ENCODE results near the gene MPG. TPM values are rescaled to one million over a fixed set of nuclear protein-coding genes. Genes with fewer than 3 reads are reported as not detected.

MPG gene
- total RNA-seq, 5 donors from 2014 or later (not counting 1 experiment from before 2014, with no cell fraction given) = 18.3 to 48.2 (median 38.7) TPM

GRCh38 chr16:63998-64913 is 13.8 kb upstream of the MPG start:
- WGBS (ENCODE audit: insufficient coverage) = 88% methylated on average over 13 of the region's 25 CpGs
- H3K36me3 ChIP-seq (ENCODE audit: control insufficient read depth in 2 of 2, extremely low read depth in 1 of 2, insufficient read depth in 1 of 2, low read length in 1 of 2) = no peaks in the 10 kb centered on the region
- H3K9me3 ChIP-seq = no peaks in the 10 kb centered on the region
- Mint-ChIP-seq H3K4me3 (no peak overlapping the region), H3K27me3 (peaks cover 0 to 7% of the 10 kb centered on the region in 2 donors), H3K27ac (no peak overlapping the region), H3K36me3 (no peaks in the 10 kb centered on the region), H3K9me3 (no peaks in the 10 kb centered on the region), H3K4me1 (peaks cover 0 to 5% (median 3%) of the 10 kb centered on the region in 3 donors)
- no peak overlapping the region for H3K27ac ChIP-seq (ENCODE audit: low read length)
- ChIA-PET CTCF (interaction anchor here (0.6 to 2.1 kb wide), 4 partner anchors 32 to 53 kb away, joined by 3 to 19 read pairs (median 4); no protein-coding TSS in a partner anchor), POLR2A (no interaction called here)
- peaks cover 0 to 45% of the 10 kb centered on the region in 2 experiments for H3K27me3 ChIP-seq (replicated peaks in 1 of 2; ENCODE audit: control insufficient read depth in 2 of 2, extremely low read depth in 1 of 2, insufficient read depth in 2 of 2, low read length in 1 of 2)
- peaks cover 0 to 5% of the 10 kb centered on the region in 2 experiments for H3K4me1 ChIP-seq (ENCODE audit: control insufficient read depth in 1 of 2, extremely low read depth in 1 of 2, insufficient read depth in 2 of 2, low read length in 2 of 2)
- H3K4me3 ChIP-seq (ENCODE audit: control insufficient read depth in 1 of 2, extremely low read depth in 1 of 2, low read length in 1 of 2) = no peak overlapping the region
- no peak for ATAC-seq (replicated peaks in 1 of 4)
- no peak for DNase-seq

DNA sequence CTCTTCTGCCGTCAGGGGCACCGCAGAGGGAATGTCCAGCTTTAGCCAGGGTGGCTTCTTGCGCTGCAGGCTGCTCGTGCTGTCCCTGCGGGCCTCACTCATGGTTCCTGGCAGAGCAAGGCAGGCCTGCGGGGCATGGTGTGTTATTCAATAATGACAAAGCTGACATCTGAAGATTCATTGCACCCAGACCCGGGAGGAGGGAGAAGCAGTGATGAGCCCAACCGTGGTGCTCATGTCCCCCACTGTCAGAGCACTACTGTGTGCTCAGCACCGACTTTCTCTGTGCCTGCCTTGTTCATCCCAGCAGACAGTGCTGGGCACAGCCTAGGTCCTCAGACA is 13.1 kb upstream of the MPG start:
- no peak for ATAC-seq (replicated peaks in 1 of 4)
- no peaks in the 10 kb centered on the region for H3K36me3 ChIP-seq (ENCODE audit: control insufficient read depth in 2 of 2, extremely low read depth in 1 of 2, insufficient read depth in 1 of 2, low read length in 1 of 2)
- peaks cover 0 to 5% of the 10 kb centered on the region in 2 experiments for H3K4me1 ChIP-seq (ENCODE audit: control insufficient read depth in 1 of 2, extremely low read depth in 1 of 2, insufficient read depth in 2 of 2, low read length in 2 of 2)
- 87% methylated on average over 9 of the region's 9 CpGs for WGBS (ENCODE audit: insufficient coverage)
- Mint-ChIP-seq H3K36me3 (no peaks in the 10 kb centered on the region), H3K4me3 (no peak overlapping the region), H3K4me1 (peaks cover 0 to 5% (median 3%) of the 10 kb centered on the region in 3 donors), H3K27ac (no peak overlapping the region), H3K27me3 (peaks cover 0 to 11% of the 10 kb centered on the region in 2 donors), H3K9me3 (no peaks in the 10 kb centered on the region)
- H3K27me3 ChIP-seq (replicated peaks in 1 of 2; ENCODE audit: control insufficient read depth in 2 of 2, extremely low read depth in 1 of 2, insufficient read depth in 2 of 2, low read length in 1 of 2) = peaks cover 0 to 48% of the 10 kb centered on the region in 2 experiments
- no peak for DNase-seq
- ChIA-PET POLR2A (interaction anchor here in 1 of 2 donors (0.6 kb wide), 1 partner anchor 187 kb away, joined by 4 read pairs; no protein-coding TSS in a partner anchor), CTCF (interaction anchor here (0.6 to 2.5 kb wide), 6 partner anchors 32 to 52 kb away, joined by 3 to 19 read pairs (median 4); no protein-coding TSS in a partner anchor)
- no peaks in the 10 kb centered on the region for H3K9me3 ChIP-seq
- no peak overlapping the region for H3K27ac ChIP-seq (ENCODE audit: low read length)
- no peak overlapping the region for H3K4me3 ChIP-seq (ENCODE audit: control insufficient read depth in 1 of 2, extremely low read depth in 1 of 2, low read length in 1 of 2)

DNA sequence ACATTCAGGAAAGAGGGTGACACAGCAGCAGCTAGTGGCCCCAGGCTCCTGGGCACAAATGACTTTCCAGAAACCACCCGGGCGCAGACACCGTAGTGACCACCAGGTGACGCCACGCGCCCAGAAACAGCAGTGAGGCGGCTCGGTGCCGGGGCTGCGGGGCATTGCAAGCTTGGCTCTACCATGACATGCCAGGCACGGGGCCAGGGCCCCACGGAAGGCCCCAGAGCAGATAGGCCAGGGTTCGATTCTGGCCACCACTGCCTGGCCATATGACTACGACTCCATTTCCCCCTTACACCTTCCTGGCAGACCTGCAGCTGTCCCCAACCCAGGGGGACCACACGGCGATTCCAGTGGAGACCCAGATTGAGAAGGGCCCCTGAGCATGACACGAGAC is 12.3 kb upstream of the MPG start:
- H3K36me3 ChIP-seq (ENCODE audit: control insufficient read depth in 2 of 2, extremely low read depth in 1 of 2, insufficient read depth in 1 of 2, low read length in 1 of 2) = no peaks in the 10 kb centered on the region
- Mint-ChIP-seq H3K9me3 (no peaks in the 10 kb centered on the region), H3K4me1 (peaks cover 0 to 7% (median 3%) of the 10 kb centered on the region in 3 donors), H3K4me3 (no peak overlapping the region), H3K36me3 (no peaks in the 10 kb centered on the region), H3K27me3 (peaks cover 3 to 19% of the 10 kb centered on the region in 2 donors), H3K27ac (no peak overlapping the region)
- peaks cover 0 to 5% of the 10 kb centered on the region in 2 experiments for H3K4me1 ChIP-seq (ENCODE audit: control insufficient read depth in 1 of 2, extremely low read depth in 1 of 2, insufficient read depth in 2 of 2, low read length in 2 of 2)
- peaks cover 0 to 52% of the 10 kb centered on the region in 2 experiments for H3K27me3 ChIP-seq (replicated peaks in 1 of 2; ENCODE audit: control insufficient read depth in 2 of 2, extremely low read depth in 1 of 2, insufficient read depth in 2 of 2, low read length in 1 of 2)
- DNase-seq (peak; percentile 59 to 86 (median 78)), ATAC-seq (replicated peaks in 1 of 4) (peak; percentile 84 to 97 (median 89))
- no peaks in the 10 kb centered on the region for H3K9me3 ChIP-seq
- no peak overlapping the region for H3K27ac ChIP-seq (ENCODE audit: low read length)
- no peak overlapping the region for H3K4me3 ChIP-seq (ENCODE audit: control insufficient read depth in 1 of 2, extremely low read depth in 1 of 2, low read length in 1 of 2)
- CTCF ChIA-PET = interaction anchor here (0.8 to 2.5 kb wide), 8 partner anchors 12 to 173 kb away, joined by 3 to 19 read pairs (median 4); no protein-coding TSS in a partner anchor
- WGBS (ENCODE audit: insufficient coverage) = 21% methylated on average over 16 of the region's 17 CpGs
- POLR2A ChIA-PET = interaction anchor here in 1 of 2 donors (0.6 kb wide), 1 partner anchor 26 kb away, joined by 3 read pairs; no protein-coding TSS in a partner anchor

GRCh38 chr16:66309-67182 is 11.5 kb upstream of the MPG start:
- ChIA-PET POLR2A (interaction anchor here in 1 of 2 donors (0.6 kb wide), 1 partner anchor 27 kb away, joined by 3 read pairs; no protein-coding TSS in a partner anchor), CTCF (interaction anchor here (0.9 to 2.5 kb wide), 4 partner anchors 30 to 172 kb away, joined by 3 to 19 read pairs (median 8); no protein-coding TSS in a partner anchor)
- H3K9me3 Mint-ChIP-seq = no peaks in the 10 kb centered on the region
- H3K4me3 ChIP-seq (ENCODE audit: control insufficient read depth in 1 of 2, extremely low read depth in 1 of 2, low read length in 1 of 2) = no peak overlapping the region
- H3K27ac ChIP-seq (ENCODE audit: low read length) = no peak overlapping the region
- WGBS (ENCODE audit: insufficient coverage) = 81% methylated on average over 11 of the region's 13 CpGs
- peaks cover 0 to 8% (median 3%) of the 10 kb centered on the region in 3 donors for H3K4me1 Mint-ChIP-seq
- H3K4me1 ChIP-seq (ENCODE audit: control insufficient read depth in 1 of 2, extremely low read depth in 1 of 2, insufficient read depth in 2 of 2, low read length in 2 of 2) = peaks cover 0 to 5% of the 10 kb centered on the region in 2 experiments
- H3K27ac Mint-ChIP-seq = no peak overlapping the region
- peaks cover 3 to 24% of the 10 kb centered on the region in 2 donors for H3K27me3 Mint-ChIP-seq
- no peak overlapping the region for H3K4me3 Mint-ChIP-seq
- H3K36me3 Mint-ChIP-seq = no peaks in the 10 kb centered on the region
- H3K36me3 ChIP-seq (ENCODE audit: control insufficient read depth in 2 of 2, extremely low read depth in 1 of 2, insufficient read depth in 1 of 2, low read length in 1 of 2) = no peaks in the 10 kb centered on the region
- no peaks in the 10 kb centered on the region for H3K9me3 ChIP-seq
- DNase-seq (no peak), ATAC-seq (replicated peaks in 1 of 4) (no peak)
- peaks cover 0 to 60% of the 10 kb centered on the region in 2 experiments for H3K27me3 ChIP-seq (replicated peaks in 1 of 2; ENCODE audit: control insufficient read depth in 2 of 2, extremely low read depth in 1 of 2, insufficient read depth in 2 of 2, low read length in 1 of 2)

DNA sequence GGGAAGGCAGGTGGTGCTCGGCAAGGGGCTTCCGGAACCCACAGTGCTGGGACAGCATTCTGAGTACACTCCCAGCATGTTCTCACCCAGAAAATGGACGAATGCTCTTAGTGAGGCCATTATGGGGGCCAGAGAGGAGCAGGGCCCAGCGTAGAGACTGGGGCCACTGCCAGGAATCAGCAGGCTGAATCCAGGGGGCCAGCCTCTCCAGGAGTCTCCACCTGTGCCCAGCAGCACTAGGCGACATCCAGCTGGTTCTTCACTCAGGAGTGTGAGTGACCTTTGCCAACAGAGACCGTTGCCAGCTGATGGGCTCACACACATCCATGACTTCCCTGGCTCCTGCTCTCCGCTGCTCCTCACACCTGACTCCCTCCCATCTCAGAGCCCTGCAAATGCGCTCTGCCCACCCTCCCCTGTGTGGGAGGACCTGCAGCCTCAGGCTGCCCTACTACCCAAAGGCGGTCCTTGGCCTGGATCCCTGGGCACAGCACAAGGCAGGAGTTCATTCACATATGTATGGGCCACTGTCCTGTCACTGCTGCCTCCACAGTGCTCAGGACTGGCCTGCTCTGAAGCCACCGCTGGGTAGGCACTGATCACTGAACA is 10.7 kb upstream of the MPG start:
- H3K27ac ChIP-seq (ENCODE audit: low read length) = no peak overlapping the region
- H3K36me3 Mint-ChIP-seq = no peaks in the 10 kb centered on the region
- no peaks in the 10 kb centered on the region for H3K36me3 ChIP-seq (ENCODE audit: control insufficient read depth in 2 of 2, extremely low read depth in 1 of 2, insufficient read depth in 1 of 2, low read length in 1 of 2)
- peaks cover 3 to 24% of the 10 kb centered on the region in 2 donors for H3K27me3 Mint-ChIP-seq
- WGBS (ENCODE audit: insufficient coverage) = 86% methylated on average over 10 of the region's 10 CpGs
- no peaks in the 10 kb centered on the region for H3K9me3 ChIP-seq
- no peaks in the 10 kb centered on the region for H3K9me3 Mint-ChIP-seq
- no peak for ATAC-seq (replicated peaks in 1 of 4)
- peaks cover 0 to 10% of the 10 kb centered on the region in 2 experiments for H3K4me1 ChIP-seq (ENCODE audit: control insufficient read depth in 1 of 2, extremely low read depth in 1 of 2, insufficient read depth in 2 of 2, low read length in 2 of 2)
- no peak overlapping the region for H3K4me3 Mint-ChIP-seq
- ChIA-PET CTCF (interaction anchor here in 1 of 2 donors (0.8 to 2.5 kb wide), 2 partner anchors 29 to 30 kb away, joined by 4 to 11 read pairs; no protein-coding TSS in a partner anchor), POLR2A (no interaction called here)
- peaks cover 0 to 63% of the 10 kb centered on the region in 2 experiments for H3K27me3 ChIP-seq (replicated peaks in 1 of 2; ENCODE audit: control insufficient read depth in 2 of 2, extremely low read depth in 1 of 2, insufficient read depth in 2 of 2, low read length in 1 of 2)
- DNase-seq = no peak
- no peak overlapping the region for H3K4me3 ChIP-seq (ENCODE audit: control insufficient read depth in 1 of 2, extremely low read depth in 1 of 2, low read length in 1 of 2)
- peaks cover 0 to 8% (median 3%) of the 10 kb centered on the region in 3 donors for H3K4me1 Mint-ChIP-seq
- no peak overlapping the region for H3K27ac Mint-ChIP-seq
